Ureter (tissue), 1 donor: ENCODE data around the gene YTHDF2. TPM values are rescaled to one million over a fixed set of nuclear protein-coding genes. Genes with fewer than 3 reads are reported as not detected.
"Not testable (repeated sequence)": the region's sequence is repeated elsewhere in the genome, so short reads cannot be mapped to it uniquely, and the experiment has no call there.

ENCODE experiments used
- DNase-seq: peaks from one replicate; pipeline ENCODE4 v3.0.0-alpha.2; 2020; ENCODE audit warnings: low spot score
- total RNA-seq: library from RNA; stranded (reverse); gene quantifications from one replicate; pipeline ENCODE4 v1.2.4, GENCODE V29; 2023
- donor health status: DM: yes; HTN: yes; CAD: no.

The YTHDF2 gene
- total RNA-seq = 115 TPM

DNA sequence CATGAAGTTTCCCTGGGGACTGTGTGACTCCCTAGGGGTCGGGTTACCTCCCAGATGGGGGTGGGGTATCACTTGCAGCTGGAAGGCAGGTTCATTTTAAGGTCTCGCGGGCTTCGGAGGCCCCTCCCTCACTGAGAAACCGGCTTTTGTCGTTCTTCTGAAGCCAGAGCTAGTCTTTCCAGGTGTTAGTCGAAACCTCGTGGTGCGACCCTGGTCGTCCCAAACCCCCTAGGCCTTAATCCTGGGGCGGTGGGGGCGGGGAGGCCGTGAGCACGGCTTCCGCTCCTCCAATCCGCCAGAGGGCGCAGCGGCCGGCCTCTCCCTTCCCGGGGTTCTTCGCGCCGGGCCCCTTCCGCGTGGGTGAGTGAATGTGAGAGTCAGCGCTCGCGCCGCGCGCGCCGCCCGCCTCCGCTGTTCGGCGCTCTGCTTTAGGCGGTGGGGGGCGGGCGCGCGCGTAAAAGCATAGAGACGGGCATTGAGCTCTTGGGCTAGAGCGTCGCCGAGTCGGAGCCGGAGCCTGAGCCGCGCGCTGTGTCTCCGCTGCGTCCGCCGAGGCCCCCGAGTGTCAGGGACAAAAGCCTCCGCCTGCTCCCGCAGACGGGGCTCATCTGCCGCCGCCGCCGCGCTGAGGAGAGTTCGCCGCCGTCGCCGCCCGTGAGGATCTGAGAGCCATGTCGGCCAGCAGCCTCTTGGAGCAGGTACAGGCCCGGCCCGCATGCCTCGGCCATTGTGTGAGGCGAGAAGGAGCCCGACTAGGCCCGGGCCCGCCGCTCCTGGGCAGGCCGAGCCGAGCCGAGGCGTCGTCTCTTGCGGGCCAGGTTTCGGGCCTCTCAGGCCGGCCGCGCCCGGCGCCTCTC, at the start of gene YTHDF2:
YTHDF2 (plus strand) TSS at position 491 of the 857 bp plus-strand sequence; CDS start at position 672, 181 bp downstream.
- DNase-seq = peak; percentile 98

DNA sequence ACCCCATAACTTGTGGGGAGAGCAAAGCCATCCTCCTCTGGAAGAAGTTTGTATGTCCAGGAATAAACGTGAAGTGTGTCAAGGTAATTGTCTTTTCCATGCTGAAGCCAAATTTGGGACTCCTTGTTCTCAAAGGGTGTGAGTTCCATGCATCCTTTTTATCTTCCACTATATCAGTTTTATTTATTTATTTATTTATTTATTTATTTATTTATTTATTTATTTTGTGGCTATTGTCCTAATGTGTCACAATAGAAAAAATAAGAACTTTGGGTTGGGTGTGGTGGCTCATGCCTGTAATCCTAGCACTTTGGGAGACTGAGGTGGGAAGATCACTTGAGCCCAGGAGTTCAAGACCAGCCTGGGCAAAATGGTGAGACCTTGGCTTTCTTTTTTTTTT, 45.1 kb upstream of the YTHDF2 start:
- DNase-seq = not testable (repeated sequence)

DNA sequence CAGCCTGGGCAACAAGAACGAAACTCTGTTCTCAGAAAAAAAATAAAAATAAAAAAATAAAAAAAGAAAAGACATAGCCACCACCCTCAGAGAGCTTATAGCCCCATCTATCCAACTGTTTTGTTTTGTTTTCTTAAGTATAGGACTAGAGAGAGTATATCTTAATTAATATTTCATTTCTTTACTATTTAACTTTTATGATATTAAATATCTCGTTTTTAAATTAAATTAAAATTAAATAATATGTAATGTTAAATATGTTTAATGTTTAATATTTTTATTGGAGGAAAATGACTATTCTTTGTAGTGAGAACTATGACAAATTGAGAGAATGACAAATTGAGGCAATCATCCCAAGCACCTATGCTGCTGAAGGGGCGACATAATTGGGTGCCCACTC, 33.1 kb upstream of the YTHDF2 start:
- no peak for DNase-seq

DNA sequence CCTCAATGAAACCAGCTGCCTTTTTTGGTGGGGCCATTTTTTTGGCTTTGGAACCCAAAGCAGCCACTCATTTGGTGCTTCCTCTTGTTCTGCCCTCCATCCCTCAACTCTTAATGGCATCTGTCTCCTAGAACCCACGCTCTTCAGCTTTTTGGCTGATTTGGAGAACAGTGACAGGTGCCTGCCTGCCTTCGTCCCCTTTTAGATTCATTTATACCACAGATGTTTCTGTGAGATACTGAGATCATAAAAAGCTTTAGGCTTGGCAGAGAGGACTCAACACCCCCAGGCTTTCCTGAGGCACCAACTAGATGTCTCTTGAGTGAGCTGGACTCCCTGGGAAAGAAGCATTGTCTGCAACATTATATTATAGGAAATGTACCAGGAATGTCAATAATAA, 20.4 kb upstream of the YTHDF2 start:
- no peak for DNase-seq

DNA sequence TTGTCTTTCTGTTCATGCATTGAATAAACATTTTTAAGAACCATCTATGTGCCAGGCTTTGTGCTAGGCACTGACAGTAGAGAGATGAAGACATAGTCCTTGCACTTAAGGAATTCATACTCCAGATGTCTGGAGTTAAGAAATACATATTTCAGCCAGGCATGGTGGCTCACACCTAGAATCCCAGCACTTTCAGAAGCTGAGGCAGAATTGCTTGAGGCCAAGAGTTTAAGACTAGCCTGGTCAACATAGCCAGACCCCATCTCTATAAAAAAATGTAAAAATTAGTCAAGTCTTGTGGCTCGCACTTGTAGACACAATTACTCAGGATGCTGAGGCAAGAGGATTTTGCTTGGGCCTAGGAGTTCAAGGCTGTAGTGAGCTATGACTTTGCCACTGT, 18.6 kb upstream of the YTHDF2 start:
- no peak for DNase-seq

DNA sequence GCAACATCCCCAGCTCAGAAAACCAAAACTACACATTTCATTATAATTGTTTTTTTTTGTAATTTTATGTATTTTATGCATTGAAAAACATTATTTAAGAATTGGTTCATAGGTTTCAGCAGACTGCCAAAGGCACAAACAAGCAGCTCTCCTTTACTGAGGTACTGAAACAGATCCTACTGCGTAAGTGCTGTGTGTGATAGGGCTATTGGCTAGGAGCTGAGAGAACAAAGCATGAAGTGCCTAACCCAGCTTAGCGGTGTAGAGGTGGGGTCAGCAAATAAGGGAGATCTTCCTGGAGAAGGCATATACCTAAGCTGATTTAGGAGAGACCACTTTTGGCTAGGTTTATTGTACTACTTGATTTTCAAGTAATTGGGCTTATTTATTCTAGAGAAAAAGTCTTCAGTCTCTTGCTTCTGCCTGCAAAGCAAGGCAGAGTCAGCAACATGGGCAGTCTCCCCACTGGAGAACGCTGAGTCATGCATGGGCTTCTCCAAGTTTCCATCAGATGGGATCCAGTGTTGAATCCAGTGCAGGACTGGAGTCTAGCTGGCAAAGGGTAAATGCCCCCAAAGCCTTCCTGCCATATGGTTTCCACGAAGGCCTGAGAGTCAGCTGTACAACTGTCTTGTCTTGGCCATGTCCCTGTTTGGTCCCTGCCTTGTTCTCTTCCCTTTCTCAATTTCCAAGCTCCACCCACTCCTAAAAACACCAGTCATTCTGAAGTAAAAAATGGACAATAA, 18.0 kb upstream of the YTHDF2 start:
- DNase-seq = no peak

DNA sequence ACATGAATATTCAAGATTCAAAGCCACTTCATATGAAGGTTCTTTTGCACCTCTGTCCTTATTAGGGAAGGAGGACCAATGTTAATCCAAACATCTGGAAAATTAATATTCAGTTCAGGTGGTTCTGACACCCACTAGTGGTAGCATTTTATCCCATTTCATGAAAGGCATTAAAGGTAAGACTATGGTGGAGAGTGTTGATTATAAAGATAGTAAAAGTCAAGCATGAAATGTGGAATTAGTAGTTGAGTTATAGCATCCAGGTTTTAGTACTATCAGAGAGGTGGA, 17.5 kb upstream of the YTHDF2 start:
- DNase-seq = no peak

DNA sequence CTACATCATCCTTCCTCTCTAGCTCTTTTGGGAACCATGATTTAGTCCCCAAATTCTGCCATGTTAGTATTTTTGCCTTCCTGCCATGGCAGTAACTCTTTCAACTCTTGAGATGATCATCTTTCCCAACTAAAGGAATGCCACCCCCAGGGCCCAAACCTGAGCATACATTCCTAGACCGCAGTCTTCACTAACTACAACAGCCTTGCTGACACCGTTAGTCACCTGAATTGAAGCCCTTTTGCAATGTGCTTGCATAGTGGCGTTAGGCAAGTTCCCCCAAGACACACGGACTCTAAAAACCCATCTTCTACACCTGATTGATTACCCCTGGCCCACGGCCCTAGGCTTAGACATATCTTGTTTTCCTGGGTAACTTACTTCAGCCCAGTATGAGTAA, 16.4 kb upstream of the YTHDF2 start:
- no peak for DNase-seq

DNA sequence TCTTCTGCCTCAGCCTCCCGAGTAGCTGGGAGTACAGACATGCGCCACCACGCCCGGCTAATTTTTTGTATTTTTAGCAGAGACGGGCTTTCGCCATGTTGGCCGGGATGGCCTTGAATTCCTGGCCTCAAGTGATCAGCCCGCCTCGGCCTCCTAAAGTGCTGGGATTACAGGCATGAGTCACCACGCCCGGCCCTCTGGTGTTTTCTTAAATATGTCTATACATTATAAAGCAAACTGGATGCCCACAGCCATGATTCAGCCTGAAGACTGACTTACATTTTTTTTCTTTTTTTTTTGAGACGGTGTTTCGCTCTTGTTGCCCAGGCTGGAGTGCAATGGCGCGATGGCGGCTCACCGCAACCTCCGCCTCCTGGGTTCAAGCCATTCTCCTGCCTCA, 14.8 kb upstream of the YTHDF2 start:
- not testable (repeated sequence) for DNase-seq

DNA sequence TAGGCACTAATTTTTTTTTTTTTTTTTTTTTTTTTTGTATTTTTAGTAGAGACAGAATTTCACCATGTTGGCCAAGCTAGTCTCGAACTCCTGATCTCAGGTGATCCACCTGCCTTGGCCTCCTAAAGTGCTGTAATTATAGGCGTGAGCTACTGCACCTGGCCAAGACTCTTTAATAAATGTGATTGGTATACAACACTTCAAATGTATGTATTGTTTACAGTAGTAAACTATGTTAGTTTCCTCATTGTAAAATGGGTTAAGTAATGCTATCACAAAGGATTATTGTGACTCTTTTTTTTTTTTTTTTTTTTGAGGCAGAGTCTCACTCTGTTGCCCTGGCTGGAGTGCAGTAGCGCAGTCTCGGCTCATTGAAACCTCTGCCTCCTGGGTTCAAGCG, 11.4 kb upstream of the YTHDF2 start:
- DNase-seq = not testable (repeated sequence)

DNA sequence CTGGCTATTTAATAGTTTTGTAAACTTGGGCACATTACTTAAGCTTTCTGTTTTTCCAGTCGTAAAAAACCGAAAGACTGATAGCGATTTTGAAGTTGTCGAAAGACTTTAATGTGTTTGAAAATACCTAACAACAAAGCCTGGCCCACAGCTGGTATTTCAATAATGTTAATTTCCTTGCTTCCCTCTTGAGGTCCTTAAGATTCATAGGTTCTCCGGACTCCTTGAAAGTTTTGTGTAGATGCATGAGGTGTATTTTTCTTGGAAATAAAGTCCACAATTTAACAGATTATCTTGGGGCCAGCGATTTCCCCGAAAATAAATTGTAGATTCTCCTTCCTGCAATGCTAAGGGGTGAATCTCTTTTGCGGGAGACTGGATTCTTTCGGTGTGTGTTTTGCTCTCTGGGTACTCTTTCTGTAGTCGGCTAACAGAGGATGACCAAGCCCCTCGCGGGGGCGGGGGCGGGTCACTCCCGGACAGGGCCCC, 735 bp upstream of the YTHDF2 start:
- no peak for DNase-seq

DNA sequence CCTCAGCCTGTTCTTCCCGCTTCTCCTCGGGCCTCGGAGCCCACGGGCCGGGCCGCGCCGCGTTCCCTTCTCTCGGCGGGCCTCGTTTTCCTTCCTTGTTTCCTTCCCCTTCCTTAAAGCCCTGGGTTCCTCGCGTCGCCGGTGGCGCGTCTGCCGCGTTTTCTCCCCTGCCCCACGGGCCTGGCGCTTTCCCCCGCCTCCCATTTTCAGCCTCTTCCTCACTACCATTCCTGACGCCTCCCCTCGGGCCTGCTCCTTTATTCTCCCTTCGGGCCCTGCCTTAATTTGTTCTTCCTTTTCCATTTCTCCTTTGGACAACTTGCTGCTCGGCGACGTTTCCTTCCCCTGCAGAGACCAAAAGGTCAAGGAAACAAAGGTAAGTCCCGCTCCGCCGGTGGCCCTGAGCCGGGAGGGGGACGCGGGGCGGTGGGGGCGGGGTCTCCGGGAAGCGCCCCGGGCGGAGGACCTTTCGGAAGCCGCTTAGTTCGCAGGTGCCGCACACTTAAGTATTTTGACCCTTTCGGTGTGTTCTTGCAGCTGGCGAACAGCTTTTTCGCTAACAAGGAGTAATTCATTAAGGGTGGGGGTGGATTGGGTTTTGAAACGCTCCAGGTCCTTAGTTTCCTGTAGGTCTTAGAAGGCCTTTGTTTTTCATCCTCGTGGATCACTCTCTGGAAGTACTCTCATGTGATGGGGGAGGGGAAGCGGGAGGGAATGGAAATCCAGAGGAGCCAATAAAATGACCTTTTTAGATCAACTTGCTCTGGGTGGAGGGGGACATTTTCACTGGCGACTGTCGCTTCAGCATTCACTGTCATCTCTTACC, 780 bp downstream of the YTHDF2 start:
- peak; percentile 57 for DNase-seq

DNA sequence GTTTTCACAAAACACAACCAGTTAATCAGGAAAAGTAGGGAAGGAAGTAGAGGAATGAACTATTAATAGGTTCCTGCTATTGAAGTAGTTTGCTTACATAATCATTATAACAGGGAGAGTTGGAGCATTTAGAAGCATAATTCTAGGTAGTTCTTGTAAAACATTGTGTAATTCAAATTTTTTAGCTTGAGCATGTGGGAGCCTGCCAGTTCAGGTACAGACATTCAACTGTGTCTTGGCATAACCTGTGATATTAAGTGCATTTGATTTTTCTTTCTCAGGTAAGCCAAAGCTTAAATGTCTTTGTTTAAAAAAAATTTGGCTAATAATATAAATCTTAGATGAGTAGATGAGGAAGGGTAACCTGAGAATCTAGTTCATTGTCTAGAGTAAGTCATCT, 3.4 kb downstream of the YTHDF2 start:
- no peak for DNase-seq

DNA sequence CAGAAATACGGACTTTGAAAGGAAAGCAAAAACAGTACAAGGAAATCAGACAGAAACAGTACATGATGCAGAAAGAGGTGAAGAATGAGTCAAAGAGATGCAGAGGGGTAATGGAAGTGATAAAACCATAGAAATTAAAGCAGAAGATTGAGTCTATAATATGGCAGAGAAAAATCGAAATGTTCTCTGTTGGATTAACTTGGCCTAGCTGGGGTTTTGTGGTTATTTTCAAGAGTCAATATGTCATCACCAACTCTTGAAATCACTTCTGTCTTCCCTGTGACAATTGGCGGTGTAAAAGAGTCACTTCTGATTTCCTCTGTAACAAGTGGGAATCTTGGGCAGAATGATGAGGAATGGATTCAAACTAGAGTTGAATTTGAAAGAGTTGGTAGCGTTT, 7.4 kb downstream of the YTHDF2 start:
- no peak for DNase-seq

DNA sequence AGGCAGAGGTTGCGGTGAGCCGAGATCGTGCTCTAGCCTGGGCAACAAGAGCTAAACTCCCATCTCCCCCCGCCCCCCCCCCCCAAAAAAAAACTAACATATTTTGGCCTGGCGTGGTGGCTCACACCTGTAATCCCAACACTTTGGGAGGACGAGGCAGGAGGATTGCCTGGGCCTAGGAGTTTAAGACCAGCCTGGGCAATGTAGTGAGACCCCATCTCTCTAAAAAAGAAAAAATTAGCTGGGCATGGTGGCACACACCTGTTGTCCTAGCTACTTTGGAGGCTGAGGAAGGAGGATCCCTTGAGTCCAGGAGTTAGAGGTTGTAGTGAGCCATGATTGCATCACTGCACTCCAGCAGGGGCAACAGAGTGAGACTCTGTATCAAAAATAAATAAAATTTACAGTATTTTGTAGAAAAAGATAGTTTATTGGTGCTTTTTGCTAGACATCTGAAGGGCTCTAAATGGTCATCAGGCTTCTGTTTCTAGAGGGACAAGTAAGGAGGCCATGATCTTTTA, 9.0 kb downstream of the YTHDF2 start:
- no peak for DNase-seq

DNA sequence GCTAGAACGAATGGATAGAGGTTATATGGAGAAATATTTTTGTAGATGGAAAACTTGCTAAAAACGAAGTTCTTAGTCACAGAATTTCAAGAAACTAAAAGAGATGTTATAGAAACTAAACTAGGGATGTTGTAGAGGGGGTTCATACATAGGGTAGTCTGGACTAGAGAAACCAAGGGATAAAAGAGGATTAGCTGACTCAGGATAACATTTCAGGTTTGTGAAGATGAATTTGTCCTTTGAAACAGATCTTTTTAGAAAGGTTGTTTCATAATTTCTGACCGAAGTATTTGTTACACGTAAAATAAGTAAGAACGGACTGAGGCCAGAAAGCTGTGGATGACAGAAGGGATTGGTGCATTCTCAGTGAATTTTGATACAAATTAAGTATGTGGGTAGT, 13.6 kb downstream of the YTHDF2 start:
- DNase-seq = no peak

DNA sequence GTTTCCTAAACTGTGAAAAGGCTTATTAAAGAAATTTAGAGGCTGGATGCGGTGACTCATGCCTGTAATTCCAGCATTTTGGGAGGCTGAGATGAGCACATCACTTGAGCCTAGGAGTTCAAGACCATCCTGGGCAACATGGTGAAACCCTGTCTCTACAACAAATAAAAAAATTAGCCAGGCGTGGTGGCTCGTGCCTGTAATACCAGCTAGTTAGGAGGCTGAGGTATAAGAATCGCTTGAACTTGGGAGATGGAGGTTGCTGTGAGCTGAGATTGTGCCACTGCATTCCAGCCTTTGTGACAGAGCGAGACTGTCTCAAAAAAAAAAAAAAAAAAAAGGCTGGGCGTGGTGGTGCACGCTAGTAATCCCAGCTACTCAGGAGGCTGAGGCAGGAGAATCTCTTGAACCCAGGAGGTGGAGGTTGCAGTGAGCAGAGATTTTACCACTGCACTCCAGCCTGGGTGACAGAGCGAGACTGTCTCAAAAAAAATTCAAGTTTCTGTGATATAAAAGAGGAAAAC, 14.1 kb downstream of the YTHDF2 start:
- not testable (repeated sequence) for DNase-seq

DNA sequence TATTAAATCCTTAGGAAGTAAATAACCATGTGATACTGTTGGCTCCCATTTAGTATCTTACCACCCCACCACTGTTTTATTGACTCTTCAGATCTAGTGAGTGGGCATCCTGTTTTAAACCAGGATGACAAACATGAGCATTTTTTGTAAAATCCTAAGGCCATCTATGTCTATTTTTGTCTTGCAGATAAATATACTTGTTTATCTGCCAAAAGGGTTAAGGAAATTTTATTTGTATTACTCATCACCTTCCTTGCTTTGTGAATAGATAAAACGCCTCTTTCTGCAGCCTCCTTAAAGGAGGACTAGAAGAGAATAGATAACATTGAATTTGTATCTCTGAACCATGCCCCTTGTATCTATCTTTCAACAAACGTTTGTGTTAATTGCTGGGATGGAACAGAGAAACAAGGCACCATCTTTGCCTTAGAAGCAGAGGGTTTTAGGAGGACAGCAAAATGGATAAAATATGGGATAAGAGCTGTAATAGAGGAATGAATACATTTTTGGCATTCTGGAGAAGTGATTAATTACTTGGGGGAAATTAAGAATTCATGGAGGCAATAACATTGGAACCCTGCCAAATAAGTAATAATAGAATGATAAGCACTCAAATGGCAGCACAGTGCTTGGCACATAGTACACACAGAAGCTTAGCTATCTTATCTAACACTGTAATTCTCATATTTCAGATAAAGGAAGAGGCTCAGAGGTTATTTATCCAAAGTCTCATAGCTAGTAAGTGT, 14.7 kb downstream of the YTHDF2 start:
- no peak for DNase-seq

DNA sequence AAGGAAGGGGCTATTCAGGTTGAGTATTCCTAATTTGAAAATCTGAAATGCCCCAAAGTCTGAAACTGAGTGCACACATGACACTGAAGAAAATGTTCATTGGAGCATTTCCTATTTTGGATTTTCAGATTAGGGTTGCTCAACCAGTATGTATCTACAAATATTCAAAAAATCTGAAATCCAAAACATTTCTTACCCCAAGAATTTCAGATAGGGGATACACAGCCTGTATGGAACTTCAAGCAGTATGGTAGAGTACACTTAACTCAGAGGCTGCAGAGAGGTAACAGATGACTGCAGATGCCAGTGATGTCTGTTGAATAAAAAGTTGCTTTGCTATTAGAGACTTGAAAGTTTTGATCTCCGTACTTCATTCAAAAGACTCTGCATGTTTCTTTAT, 19.0 kb downstream of the YTHDF2 start:
- no peak for DNase-seq

DNA sequence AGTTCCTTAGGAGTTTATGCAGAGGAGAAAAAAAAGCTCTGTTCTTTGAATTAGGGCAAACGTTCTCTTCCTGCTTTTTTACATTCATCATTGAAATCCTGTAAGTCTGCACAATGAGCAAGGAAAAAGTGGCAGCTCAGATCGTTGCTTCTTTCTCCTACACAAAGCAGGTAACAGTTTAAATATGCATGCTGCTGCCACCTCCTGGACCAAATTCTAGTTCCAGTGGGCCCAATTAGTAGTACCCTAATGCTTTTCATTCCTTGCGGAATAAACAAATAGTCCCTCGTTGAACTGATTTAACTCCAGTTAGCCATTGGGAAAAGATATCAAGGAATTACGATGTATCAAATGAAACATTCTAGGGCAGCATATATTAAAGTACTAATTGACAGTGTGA, 20.1 kb downstream of the YTHDF2 start:
- no peak for DNase-seq

DNA sequence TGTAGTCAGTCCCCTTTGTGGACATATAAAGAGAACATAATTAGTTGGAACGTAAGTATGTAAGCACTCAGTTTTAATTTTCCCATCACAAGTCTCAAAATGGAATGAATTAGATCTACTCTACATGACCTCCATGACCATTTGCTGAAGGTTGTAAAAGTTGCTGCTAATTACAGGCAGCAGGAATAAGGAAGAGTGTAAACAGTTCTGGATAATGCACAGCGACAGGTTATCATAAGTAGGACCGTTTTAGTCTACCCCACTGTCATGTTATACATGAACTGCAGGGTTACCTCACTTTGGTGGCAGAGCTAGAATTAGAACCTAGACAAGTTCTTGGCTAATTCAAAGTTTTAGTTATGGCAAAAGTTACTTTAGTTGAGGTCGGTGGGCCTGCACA, 21.7 kb downstream of the YTHDF2 start:
- DNase-seq = no peak
